Measurements from ENCODE around the gene BHLHE40. TPM values are rescaled to one million over a fixed set of nuclear protein-coding genes. Genes with fewer than 3 reads are reported as not detected.

The BHLHE40 gene
- total and polyA plus RNA-seq, 8 donors: 19.3 to 66.7 (median 33.2) TPM

DNA sequence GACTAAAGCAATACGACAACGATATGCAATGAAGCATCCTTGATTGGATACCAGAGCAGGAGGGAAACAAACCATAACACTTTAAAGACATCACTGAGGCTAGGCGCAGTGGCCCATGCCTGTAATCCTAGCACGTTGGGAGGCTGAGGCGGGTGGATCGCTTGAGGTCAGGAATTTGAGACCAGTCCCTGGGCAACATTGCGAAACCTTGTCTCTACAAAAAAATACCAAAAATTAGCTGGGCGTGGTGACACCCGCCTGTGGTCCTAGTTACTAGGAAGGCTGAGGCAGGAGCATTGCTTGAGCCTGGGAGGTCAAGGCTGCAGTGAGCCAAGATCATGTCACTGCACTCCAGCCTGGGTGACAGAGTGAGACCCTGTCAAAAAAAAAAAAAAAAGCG, 33.9 kb upstream of the BHLHE40 start:
- intact Hi-C loops (cut with DNase I): no loop called here
- Histone ChIP-seq H3K9me3 (no peaks in the 10 kb centered on the region), H3K4me1 (no peaks in the 10 kb centered on the region), H3K27me3 (no peaks in the 10 kb centered on the region), H3K27ac (no peak overlapping the region), H3K36me3 (no peaks in the 10 kb centered on the region), H3K4me3 (no peak overlapping the region)
- FAIRE-seq: no peak
- 93 to 96% methylated on average over 10 of the region's 10 CpGs for WGBS, 2 donors
- TF ChIP-seq, protein P1, sequence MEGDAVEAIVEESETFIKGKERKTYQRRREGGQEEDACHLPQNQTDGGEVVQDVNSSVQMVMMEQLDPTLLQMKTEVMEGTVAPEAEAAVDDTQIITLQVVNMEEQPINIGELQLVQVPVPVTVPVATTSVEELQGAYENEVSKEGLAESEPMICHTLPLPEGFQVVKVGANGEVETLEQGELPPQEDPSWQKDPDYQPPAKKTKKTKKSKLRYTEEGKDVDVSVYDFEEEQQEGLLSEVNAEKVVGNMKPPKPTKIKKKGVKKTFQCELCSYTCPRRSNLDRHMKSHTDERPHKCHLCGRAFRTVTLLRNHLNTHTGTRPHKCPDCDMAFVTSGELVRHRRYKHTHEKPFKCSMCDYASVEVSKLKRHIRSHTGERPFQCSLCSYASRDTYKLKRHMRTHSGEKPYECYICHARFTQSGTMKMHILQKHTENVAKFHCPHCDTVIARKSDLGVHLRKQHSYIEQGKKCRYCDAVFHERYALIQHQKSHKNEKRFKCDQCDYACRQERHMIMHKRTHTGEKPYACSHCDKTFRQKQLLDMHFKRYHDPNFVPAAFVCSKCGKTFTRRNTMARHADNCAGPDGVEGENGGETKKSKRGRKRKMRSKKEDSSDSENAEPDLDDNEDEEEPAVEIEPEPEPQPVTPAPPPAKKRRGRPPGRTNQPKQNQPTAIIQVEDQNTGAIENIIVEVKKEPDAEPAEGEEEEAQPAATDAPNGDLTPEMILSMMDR (IDR thresholded peaks at IDR 0.05): no peak
- no peak for ATAC-seq
- no peak for DNase-seq

DNA sequence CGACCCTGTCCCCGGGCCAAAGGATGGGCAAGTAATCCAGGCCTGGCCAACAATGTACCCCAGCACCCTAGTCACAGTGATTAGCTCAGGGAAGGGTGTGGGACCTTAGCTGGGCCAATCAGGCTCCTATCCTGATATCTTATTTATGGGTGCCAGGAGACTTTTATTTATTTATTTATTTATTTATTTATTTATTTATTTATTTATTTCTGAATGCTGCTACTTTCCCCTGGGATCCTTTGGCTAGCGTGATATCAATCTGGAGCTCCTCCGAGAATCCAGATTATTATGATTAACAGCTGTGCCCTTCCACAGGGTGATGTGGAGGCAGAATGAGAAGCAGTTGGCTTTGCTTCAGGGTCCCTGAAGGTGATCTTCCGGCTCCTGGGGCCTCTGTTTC, 32.2 kb upstream of the BHLHE40 start:
- Histone ChIP-seq H3K36me3 (no peaks in the 10 kb centered on the region), H3K4me3 (no peak overlapping the region), H3K27me3 (no peaks in the 10 kb centered on the region), H3K27ac (no peak overlapping the region), H3K4me1 (no peaks in the 10 kb centered on the region), H3K9me3 (no peaks in the 10 kb centered on the region)
- ATAC-seq (no peak), DNase-seq (no peak), FAIRE-seq (no peak)
- intact Hi-C loops (cut with DNase I): no loop called here
- TF ChIP-seq, protein P1 (IDR thresholded peaks at IDR 0.05): no peak
- 86 to 95% methylated on average over 5 of the region's 5 CpGs for WGBS, 2 donors

DNA sequence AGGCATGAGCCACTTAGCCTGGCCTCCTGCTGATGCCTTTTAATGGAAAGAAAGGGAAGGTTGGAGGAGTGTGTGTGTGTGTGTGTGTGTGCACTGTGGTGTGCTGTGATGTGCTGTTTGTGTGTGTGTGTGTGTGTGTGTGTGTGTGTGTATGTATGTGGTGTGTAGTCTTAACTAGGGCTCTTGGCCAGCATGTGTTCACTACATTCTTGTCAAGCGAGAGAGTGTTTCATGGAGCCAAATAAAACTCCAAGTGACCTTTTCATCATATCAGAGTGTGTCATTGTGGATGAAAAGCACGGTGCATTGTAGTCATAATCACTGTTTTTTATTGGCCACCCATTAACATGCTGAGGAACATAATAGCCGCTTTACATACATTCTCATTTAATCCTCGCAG, 30.8 kb upstream of the BHLHE40 start:
- H3K4me3 ChIP-seq: no peak overlapping the region
- no peaks in the 10 kb centered on the region for H3K36me3 ChIP-seq
- no peak overlapping the region for H3K27ac ChIP-seq
- no peak for ATAC-seq
- no peaks in the 10 kb centered on the region for H3K4me1 ChIP-seq
- TF ChIP-seq, protein P1 (IDR thresholded peaks at IDR 0.05): no peak
- intact Hi-C loops (cut with DNase I): no loop called here
- H3K27me3 ChIP-seq: no peaks in the 10 kb centered on the region
- no peak for FAIRE-seq
- 69 to 74% methylated on average over 4 of the region's 4 CpGs for WGBS, 2 donors
- no peak for DNase-seq
- no peaks in the 10 kb centered on the region for H3K9me3 ChIP-seq

DNA sequence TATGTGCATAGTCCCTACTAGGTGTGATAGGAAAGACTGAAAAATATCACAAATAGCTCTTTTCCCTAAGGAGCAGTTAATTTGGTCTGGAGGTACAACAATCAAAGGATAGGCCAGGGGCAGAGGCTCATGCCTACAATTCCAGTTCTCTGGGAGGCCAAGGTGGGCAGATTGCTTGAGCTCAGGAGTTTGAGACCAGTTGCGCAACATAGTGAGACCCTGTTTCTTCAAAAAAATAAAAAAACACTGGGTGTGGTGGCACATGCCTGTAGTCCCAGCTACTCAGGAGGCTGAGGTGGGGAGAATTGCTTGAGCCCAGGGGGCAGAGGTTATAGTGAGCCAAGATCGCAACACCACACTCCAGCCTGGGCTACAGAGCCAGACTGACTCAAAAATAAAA, 30.2 kb upstream of the BHLHE40 start:
- Histone ChIP-seq H3K4me1 (no peaks in the 10 kb centered on the region), H3K27ac (no peak overlapping the region), H3K4me3 (no peak overlapping the region), H3K27me3 (no peaks in the 10 kb centered on the region), H3K9me3 (no peaks in the 10 kb centered on the region), H3K36me3 (no peaks in the 10 kb centered on the region)
- TF ChIP-seq, protein P1 (IDR thresholded peaks at IDR 0.05): no peak
- no peak for ATAC-seq
- WGBS, 2 donors: 91 to 94% methylated on average over 2 of the region's 2 CpGs
- FAIRE-seq: no peak
- no peak for DNase-seq
- intact Hi-C loops (cut with DNase I): no loop called here

DNA sequence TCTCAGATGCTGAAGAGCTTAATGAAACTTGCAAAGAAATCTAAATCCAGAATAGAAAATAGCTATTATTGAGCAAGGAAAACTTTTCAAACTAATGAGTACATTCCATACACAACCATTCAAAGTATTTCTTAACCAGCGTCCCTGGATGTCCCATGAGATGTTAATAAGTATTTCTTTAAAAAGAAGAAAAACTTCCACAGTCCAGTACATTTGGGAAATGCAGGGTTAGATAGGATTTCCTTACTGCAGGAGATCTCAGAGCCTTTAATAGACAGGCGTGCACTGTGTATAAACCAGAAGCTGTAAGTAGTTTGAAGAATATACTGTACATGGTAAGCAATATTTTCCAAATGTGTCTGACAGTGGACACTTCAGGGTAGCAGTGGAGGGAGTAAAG, 29.6 kb upstream of the BHLHE40 start:
- Histone ChIP-seq H3K27ac (no peak overlapping the region), H3K27me3 (no peaks in the 10 kb centered on the region), H3K4me3 (no peak overlapping the region), H3K36me3 (no peaks in the 10 kb centered on the region), H3K4me1 (peaks cover 0 to 4% (median 0%) of the 10 kb centered on the region in 3 donors), H3K9me3 (no peaks in the 10 kb centered on the region)
- ATAC-seq: peak in 2 of 4 donors; percentile 21 to 30
- TF ChIP-seq, protein P1 (IDR thresholded peaks at IDR 0.05): no peak
- WGBS, 2 donors: 69 to 83% methylated on average over 2 of the region's 2 CpGs
- no peak for FAIRE-seq
- intact Hi-C loops (cut with DNase I): no loop called here
- DNase-seq: no peak

All from pancreas (tissue), 10 donors.